GF-D8 (cell line): ENCODE measurements around the gene COX4I1.

Source experiments
- DNase-seq: peaks from one replicate; lab custom pipeline; 2025; lab: John Stamatoyannopoulos, UW

COX4I1 gene

GRCh38 chr16:85842435-85842834 lies 42.9 kb downstream of the COX4I1 start:
- DNase-seq: no peak

GRCh38 chr16:85842848-85843247 lies 43.4 kb downstream of the COX4I1 start:
- DNase-seq: no peak

DNA sequence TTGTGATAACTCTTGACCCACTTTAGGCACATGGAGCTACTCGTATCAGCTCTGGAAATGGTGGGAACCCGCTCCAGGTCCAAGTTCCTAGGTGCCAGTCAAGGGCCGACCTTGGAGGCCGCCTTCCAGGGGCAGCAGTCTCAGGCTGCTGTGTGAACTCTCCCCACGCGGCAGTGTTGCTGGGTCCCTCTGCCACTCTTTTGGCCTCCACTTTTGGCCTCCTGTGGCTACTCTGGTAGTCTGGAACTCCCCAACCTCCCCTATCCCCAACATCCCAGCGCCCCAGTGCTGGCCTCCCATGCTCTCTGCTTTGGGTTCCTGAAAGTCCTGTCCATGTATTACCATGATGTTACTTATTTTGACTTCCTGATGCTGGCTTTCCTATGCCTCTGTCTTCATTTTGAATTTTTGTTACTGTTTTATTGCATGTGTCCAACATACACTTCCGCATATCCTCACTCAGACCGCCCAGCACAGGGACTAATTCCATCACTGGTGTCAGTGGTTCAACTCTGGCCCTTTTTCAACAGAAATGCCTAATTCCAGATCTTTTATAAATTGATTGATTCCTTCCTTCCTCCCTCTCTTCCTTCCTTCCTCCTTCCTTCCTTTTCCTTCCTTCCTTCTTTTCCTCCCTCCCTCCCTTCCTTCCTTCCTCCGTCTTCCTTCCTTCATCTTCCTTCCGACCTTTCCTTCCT lies 44.1 kb downstream of the COX4I1 start:
- no peak for DNase-seq

DNA sequence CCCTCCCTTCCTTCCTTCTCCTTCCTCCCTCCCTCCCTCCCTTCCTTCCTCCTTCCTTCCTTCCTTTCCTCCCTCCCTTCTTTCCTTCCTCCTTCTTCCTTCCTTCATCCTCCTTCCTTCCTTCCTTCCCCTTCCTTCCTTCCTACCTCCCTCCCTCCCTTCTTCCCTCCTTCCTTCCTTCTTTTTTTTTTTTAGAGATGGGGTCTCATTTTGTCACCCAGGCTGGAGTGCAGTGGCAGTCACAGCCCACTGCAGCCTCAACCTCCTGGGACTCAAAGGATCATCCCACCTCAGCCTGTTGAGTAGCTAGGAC lies 44.6 kb downstream of the COX4I1 start:
- DNase-seq: no peak

GRCh38 chr16:85844786-85845185 lies 45.3 kb downstream of the COX4I1 start:
- DNase-seq: no peak

DNA sequence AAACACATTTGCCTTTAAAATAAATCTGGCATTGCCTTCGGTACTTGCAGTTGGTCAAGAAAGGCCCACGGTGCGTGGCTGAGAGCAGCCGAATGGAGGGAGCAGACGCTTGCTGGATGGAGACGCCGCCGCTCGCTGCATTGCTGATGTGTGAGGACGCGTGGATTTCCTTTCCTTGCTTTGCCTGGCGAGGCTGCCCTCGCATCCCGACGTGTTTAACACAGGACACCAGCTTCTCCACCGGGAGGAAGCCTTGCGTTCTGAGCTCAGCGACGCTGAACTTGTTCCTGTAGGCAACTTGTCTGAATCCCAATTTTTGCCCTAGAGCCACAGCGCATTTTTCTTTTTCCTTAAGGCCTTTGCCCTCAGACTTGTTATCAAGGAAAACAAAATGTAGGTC lies 45.8 kb downstream of the COX4I1 start:
- DNase-seq: no peak

DNA sequence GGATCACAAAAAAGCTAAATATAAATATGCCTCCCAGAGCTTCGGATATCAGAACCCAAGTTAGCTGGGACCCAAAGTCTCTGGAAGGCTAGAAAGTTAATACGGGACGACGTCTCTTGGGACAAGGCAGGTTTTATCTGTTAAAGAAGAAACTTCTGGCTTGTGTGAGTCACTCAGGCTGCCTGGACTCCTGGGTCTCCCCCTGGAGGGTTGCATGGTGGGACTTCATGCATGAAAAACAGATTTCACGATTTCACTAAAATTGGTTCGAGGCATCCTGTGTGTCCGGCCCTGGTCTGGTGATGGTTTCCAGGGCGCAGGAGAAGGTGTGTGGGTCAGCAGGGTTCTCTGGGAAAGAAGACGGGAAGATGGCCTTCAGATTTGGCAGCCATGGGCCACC lies 47.0 kb downstream of the COX4I1 start:
- DNase-seq: no peak

- no peak for DNase-seq
These were observed 47.5 kb downstream of the COX4I1 start for GRCh38 chr16:85847036-85847435.

DNA sequence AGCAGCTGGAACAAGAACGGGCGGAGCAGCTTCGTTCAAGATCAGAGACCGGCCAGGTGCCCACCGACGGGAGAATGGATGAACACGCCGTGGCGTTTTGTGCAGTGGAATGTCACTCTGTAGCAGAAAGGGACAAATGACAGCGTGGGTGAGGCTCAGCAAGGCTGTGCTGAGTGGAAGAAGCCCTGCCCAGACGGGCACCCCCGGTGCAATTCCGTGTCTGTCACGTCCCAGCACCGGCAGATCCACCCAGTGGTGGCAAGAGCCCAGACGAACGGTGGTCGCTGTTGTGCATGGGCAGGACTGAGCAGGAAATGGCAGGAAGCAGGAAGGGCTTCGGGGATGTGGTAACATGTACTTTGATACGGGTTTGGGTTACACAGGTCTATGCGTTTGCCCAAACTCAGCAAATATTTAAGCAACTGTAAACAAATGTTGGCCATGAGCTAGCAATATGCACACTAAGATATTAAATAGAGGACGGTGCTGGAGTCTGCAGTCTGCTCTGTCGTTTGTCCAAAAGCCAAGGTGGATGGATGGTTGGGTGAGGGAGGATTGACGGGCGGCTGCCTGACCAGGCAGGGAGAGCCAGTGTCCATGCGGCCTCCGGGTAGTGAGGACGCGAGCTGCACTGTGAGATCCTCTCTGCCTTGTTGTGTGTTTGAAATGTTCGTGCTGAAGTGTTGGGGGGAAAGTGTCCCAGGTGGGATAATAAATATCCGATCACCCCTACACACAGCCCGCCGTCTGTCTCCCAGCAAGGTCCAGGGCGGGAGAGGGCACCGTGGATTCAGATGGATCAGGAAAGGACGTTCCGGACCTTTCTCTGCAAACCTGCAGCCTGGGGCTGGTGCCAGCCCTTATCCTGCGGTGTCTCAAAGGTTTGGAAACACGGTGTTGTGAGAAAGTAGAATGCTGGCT lies 48.4 kb downstream of the COX4I1 start:
- DNase-seq: no peak

GRCh38 chr16:85848986-85849385 lies 49.5 kb downstream of the COX4I1 start:
- no peak for DNase-seq

- no peak for DNase-seq
These were observed 49.9 kb downstream of the COX4I1 start for GRCh38 chr16:85849388-85849787.

DNA sequence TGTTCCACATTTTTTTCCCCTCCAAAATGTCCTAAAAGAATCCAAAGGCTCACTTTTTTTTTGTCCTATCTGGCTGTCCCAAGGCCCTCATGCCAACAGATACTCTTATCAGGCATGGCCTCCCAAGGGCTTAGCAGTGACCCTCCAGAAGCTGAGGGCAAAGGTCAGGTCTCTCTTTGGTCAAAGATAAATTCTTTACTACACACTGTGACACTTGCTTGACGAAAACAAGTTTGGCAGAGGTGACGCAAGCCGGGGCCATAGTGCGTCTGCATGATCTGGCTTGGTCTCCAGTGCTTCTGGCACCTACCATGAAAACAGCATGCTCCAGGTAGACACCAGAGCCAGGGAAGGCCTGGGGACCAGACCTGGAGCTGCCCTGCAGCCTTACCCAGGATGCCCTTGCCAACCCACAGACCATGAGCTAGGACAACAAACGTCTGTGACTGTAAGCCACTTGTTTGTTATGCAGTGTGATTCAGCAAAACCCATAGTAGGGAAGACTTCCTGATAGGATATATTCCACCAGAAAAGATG lies 50.9 kb downstream of the COX4I1 start:
- no peak for DNase-seq

- no peak for DNase-seq
These were observed 51.7 kb downstream of the COX4I1 start for GRCh38 chr16:85851034-85851785.

- no peak for DNase-seq
These were observed 54.4 kb downstream of the COX4I1 start for GRCh38 chr16:85853547-85854545.

- DNase-seq: no peak
These were observed 55.4 kb downstream of the COX4I1 start for GRCh38 chr16:85854935-85855334.

- DNase-seq: no peak
These were observed 56.6 kb downstream of the COX4I1 start for GRCh38 chr16:85856079-85856478.

- no peak for DNase-seq
These were observed 57.1 kb downstream of the COX4I1 start for GRCh38 chr16:85856585-85856984.
